HepG2 (cell line): ENCODE results near the gene CACNB4. TPM values are rescaled to one million over a fixed set of nuclear protein-coding genes. Genes with fewer than 3 reads are reported as not detected.

Experiments
- ARID3A ChIP-seq: IDR thresholded peaks from 2 replicates; pipeline ENCODE4 v1.6.1; 2012; ENCODE audit warnings: low read depth, low read length, improper control_type of control experiment
- CTCF ChIP-seq: sonication (generic); formaldehyde crosslinking; IDR thresholded peaks from 2 replicates; pipeline ENCODE4 v1.5.0; 2020; ENCODE audit warnings: mild to moderate bottlenecking, missing genetic modification reagents, moderate library complexity
- ELF3 ChIP-seq: IDR thresholded peaks from 2 replicates; pipeline ENCODE4 v1.6.1; 2016; ENCODE audit warnings: missing genetic modification reagents, missing compliant biosample characterization
- GMEB2 ChIP-seq: IDR thresholded peaks from 2 replicates; pipeline ENCODE4 v1.6.1; 2016; ENCODE audit warnings: missing biosample characterization, missing genetic modification reagents, low read depth
- HMGXB3 ChIP-seq: sonication (generic); formaldehyde crosslinking; IDR thresholded peaks from 2 replicates; pipeline ENCODE4 v1.4.0; 2020; ENCODE audit warnings: missing genetic modification reagents, borderline replicate concordance
- HNF4A ChIP-seq: sonication (generic); formaldehyde crosslinking; IDR thresholded peaks from 2 replicates; pipeline ENCODE4 v1.4.0; 2020; ENCODE audit warnings: missing genetic modification reagents
- HOXD1 ChIP-seq: sonication (generic); formaldehyde crosslinking; IDR thresholded peaks from 2 replicates; pipeline ENCODE4 v1.5.0; 2020; ENCODE audit warnings: missing genetic modification reagents
- ISX ChIP-seq: sonication (generic); formaldehyde crosslinking; conservative IDR thresholded peaks from 2 replicates; pipeline ENCODE4 v1.5.0; 2020; ENCODE audit warnings: missing genetic modification reagents
- JARID2 ChIP-seq: sonication (generic); formaldehyde crosslinking; IDR thresholded peaks from 2 replicates; pipeline ENCODE4 v1.8.1; 2023; ENCODE audit warnings: missing genetic modification reagents, inconsistent platforms; ENCODE audit not compliant: insufficient replicate concordance
- MAFK ChIP-seq, 2 experiments: IDR thresholded peaks in 1 of 2; conservative IDR thresholded peaks in 1 of 2; 2 replicates each; pipeline ENCODE4 v1.6.1; 2011; ENCODE audit warnings: improper control_type of control experiment in 2 of 2, low read length in 2 of 2
- MATR3 ChIP-seq: sonication (generic); formaldehyde crosslinking; IDR thresholded peaks from 2 replicates; pipeline ENCODE4 v1.4.0; 2020; ENCODE audit warnings: missing genetic modification reagents
- NCOA1 ChIP-seq: sonication (generic); formaldehyde crosslinking; IDR thresholded peaks from 2 replicates; pipeline ENCODE4 v1.9.0; 2021; ENCODE audit warnings: missing genetic modification reagents
- NCOA2 ChIP-seq: sonication (generic); formaldehyde crosslinking; IDR thresholded peaks from 2 replicates; pipeline ENCODE4 v1.8.0; 2022; ENCODE audit warnings: inconsistent platforms
- NFE2L1 ChIP-seq: sonication (generic); formaldehyde crosslinking; IDR thresholded peaks from 2 replicates; pipeline ENCODE4 v1.4.0; 2020; ENCODE audit warnings: missing genetic modification reagents, mild to moderate bottlenecking, borderline replicate concordance
- NFIB ChIP-seq: sonication (generic); formaldehyde crosslinking; IDR thresholded peaks from 2 replicates; pipeline ENCODE4 v1.9.0; 2021; ENCODE audit warnings: missing genetic modification reagents, mild to moderate bottlenecking, borderline replicate concordance
- PAF1 ChIP-seq: IDR thresholded peaks from 2 replicates; pipeline ENCODE4 v1.6.1; 2016; ENCODE audit warnings: missing genetic modification reagents, missing compliant biosample characterization
- POLR2A ChIP-seq, 2 experiments: IDR thresholded peaks; 2 replicates each; pipeline ENCODE4 v1.6.1; 2011; ENCODE audit warnings: low read depth in 2 of 2, low read length in 2 of 2, mild to moderate bottlenecking in 1 of 2, moderate library complexity in 1 of 2; ENCODE audit not compliant: insufficient read depth in 1 of 2
- TP53 ChIP-seq: sonication (generic); formaldehyde crosslinking; conservative IDR thresholded peaks from 2 replicates; pipeline ENCODE4 v1.4.0; 2020; ENCODE audit warnings: missing genetic modification reagents
- ZNF12 ChIP-seq: sonication (generic); formaldehyde crosslinking; IDR thresholded peaks from 2 replicates; pipeline ENCODE4 v1.5.0; 2020; ENCODE audit warnings: missing genetic modification reagents
- ZNF558 ChIP-seq: sonication (generic); formaldehyde crosslinking; IDR thresholded peaks from 2 replicates; pipeline ENCODE4 v1.9.0; 2022; ENCODE audit warnings: mild to moderate bottlenecking, missing genetic modification reagents, borderline replicate concordance
- ZNF607 ChIP-seq: sonication (generic); formaldehyde crosslinking; IDR thresholded peaks from 2 replicates; pipeline ENCODE4 v1.5.1; 2020; ENCODE audit warnings: missing genetic modification reagents, mild to moderate bottlenecking, borderline replicate concordance
- ZNF644 ChIP-seq: IDR thresholded peaks from 2 replicates; pipeline ENCODE4 v1.6.1; 2016; ENCODE audit warnings: low read depth
- ZNF7 ChIP-seq: IDR thresholded peaks from 2 replicates; pipeline ENCODE4 v1.6.1; 2016; ENCODE audit warnings: missing biosample characterization, missing genetic modification reagents
- ZNF780A ChIP-seq: sonication (generic); formaldehyde crosslinking; IDR thresholded peaks from 2 replicates; pipeline ENCODE4 v1.8.0; 2022; ENCODE audit warnings: mild to moderate bottlenecking, missing genetic modification reagents, moderate library complexity
- polyA plus RNA-seq, 8 experiments: library from polyadenylated mRNA; depleted of rRNA in 3 of 8; stranded (reverse) in 7 of 8; unstranded in 1 of 8; fragments of >200 nt; fragmentation: Illumina TruSeq in 4 of 8; extraction: Trizol in 4 of 8; gene quantifications; 2 replicates each; pipeline versions ENCODE4 v1.2.1 to v1.2.3, GENCODE V29; 2011 to 2016; ENCODE audit warnings: low read depth in 4 of 8, missing spikeins in 1 of 8, mixed read lengths in 1 of 8; ENCODE audit not compliant: insufficient read depth in 1 of 8
- total RNA-seq, 5 experiments: library from RNA; depleted of rRNA; stranded (reverse); fragments of >200 nt; fragmentation: Illumina TruSeq; extraction: Trizol; gene quantifications; 2 replicates each; pipeline ENCODE4 v1.2.3, GENCODE V29; 2016; ENCODE audit warnings: low read depth in 1 of 5

Gene CACNB4
- total and polyA plus RNA-seq, 2 of the 13 experiments (the other 11 are each of a cell fraction or from before 2014, with no cell fraction given): 5.1 to 14.3 TPM

- no peak for TF ChIP-seq GMEB2 (CRISPR knock-in tag)
- no peak for TF ChIP-seq ZNF558 (CRISPR knock-in tag)
- no peak for TF ChIP-seq MAFK (conservative IDR thresholded peaks at IDR 0.05 in 1 of 2, IDR thresholded peaks at IDR 0.05 in 1 of 2; ENCODE audit: low read length in 2 of 2)
- TF ChIP-seq ZNF780A: no peak
- TF ChIP-seq ISX (CRISPR knock-in tag): no peak
- TF ChIP-seq NFE2L1: no peak
- TF ChIP-seq ELF3 (CRISPR knock-in tag): no peak
- no peak for TF ChIP-seq ZNF7 (CRISPR knock-in tag)
- no peak for TF ChIP-seq PAF1 (CRISPR knock-in tag)
- peak; percentile 50 for TF ChIP-seq CTCF (CRISPR knock-in tag)
- TF ChIP-seq TP53 (CRISPR knock-in tag): no peak
- TF ChIP-seq POLR2A (IDR thresholded peaks at IDR 0.05; ENCODE audit: insufficient read depth in 1 of 2, low read depth in 2 of 2, low read length in 2 of 2): no peak
- 0 out of 2 replicates have a peak, but pooled peaks have one; percentile 28 for TF ChIP-seq NCOA1 (CRISPR knock-in tag)
- no peak for TF ChIP-seq NFIB (CRISPR knock-in tag)
- TF ChIP-seq JARID2 (CRISPR knock-in tag): no peak
- 0 out of 2 replicates have a peak, but pooled peaks have one; percentile 44 for TF ChIP-seq ZNF607 (CRISPR knock-in tag)
- TF ChIP-seq ZNF644 (CRISPR knock-in tag): 0 out of 2 replicates have a peak, but pooled peaks have one; percentile 24
- no peak for TF ChIP-seq MATR3
- no peak for TF ChIP-seq HMGXB3 (CRISPR knock-in tag)
- no peak for TF ChIP-seq ARID3A
- TF ChIP-seq HNF4A (CRISPR knock-in tag): peak; percentile 57; the same call in 1 of the 2 replicates
- no peak for TF ChIP-seq NCOA2
- no peak for TF ChIP-seq HOXD1 (CRISPR knock-in tag)
- peak; percentile 63; the same call in 1 of the 2 replicates for TF ChIP-seq ZNF12 (CRISPR knock-in tag)
Measured at GRCh38 chr2:152078662-152079061, 20.2 kb downstream of the CACNB4 start (continued).
